Keratinocyte (primary cell): ENCODE results near the gene NAA16. TPM values are rescaled to one million over a fixed set of nuclear protein-coding genes. Genes with fewer than 3 reads are reported as not detected.
"Not testable (repeated sequence)": the region's sequence is repeated elsewhere in the genome, so short reads cannot be mapped to it uniquely, and the experiment has no call there.

Experiments
- DNase-seq: peaks from one replicate; pipeline ENCODE4 v3.0.0-alpha.2; 2011; ENCODE audit warnings: low read depth, missing footprints, low spot score
- FAIRE-seq: peaks from 2 replicates; lab custom pipeline; 2011; peaks lifted over from hg19 to GRCh38; lab: Jason Lieb, UNC
- H2AFZ ChIP-seq: 2 replicates; pipeline ENCODE4 v1.6.0; 2012; ENCODE audit warnings: low read length, control low read depth, inconsistent platforms; ENCODE audit not compliant: control insufficient read depth
- H3K27ac ChIP-seq: 2 replicates; pipeline ENCODE4 v1.5.1; 2011; ENCODE audit warnings: low read length; ENCODE audit not compliant: control insufficient read depth, insufficient read depth
- H3K27me3 ChIP-seq: 3 replicates; pipeline ENCODE4 v1.6.0; 2011; ENCODE audit warnings: low read length; ENCODE audit not compliant: control insufficient read depth, insufficient read depth; ENCODE audit errors: extremely low read depth
- H3K36me3 ChIP-seq, 2 experiments: 2 replicates in 1 of 2; 3 replicates in 1 of 2; pipeline ENCODE4 v1.5.1; 2011; ENCODE audit warnings: low read length in 2 of 2, mild to moderate bottlenecking in 1 of 2; ENCODE audit not compliant: control insufficient read depth in 2 of 2, insufficient read depth in 2 of 2; ENCODE audit errors: extremely low read depth in 1 of 2
- H3K4me1 ChIP-seq: 3 replicates; pipeline ENCODE4 v1.5.1; 2011; ENCODE audit warnings: low read length; ENCODE audit not compliant: control insufficient read depth, insufficient read depth; ENCODE audit errors: extremely low read depth
- H3K4me2 ChIP-seq: 3 replicates; pipeline ENCODE4 v1.6.0; 2011; ENCODE audit warnings: low read depth, low read length; ENCODE audit not compliant: control insufficient read depth, insufficient read depth; ENCODE audit errors: extremely low read depth
- H3K4me3 ChIP-seq, 3 experiments: fragments of 200-600 bp in 1 of 3; sonication (generic) in 1 of 3; 2 replicates in 2 of 3; 3 replicates in 1 of 3; pipeline ENCODE4 v1.5.1; 2011 to 2016; ENCODE audit warnings: low read length in 3 of 3, mild to moderate bottlenecking in 3 of 3, control low read depth in 2 of 3, inconsistent platforms in 1 of 3, low read depth in 1 of 3, mixed read lengths in 1 of 3, mixed run types in 1 of 3, moderate library complexity in 1 of 3; ENCODE audit not compliant: control insufficient read depth in 2 of 3, insufficient read depth in 2 of 3; ENCODE audit errors: extremely low read depth in 1 of 3
- H3K79me2 ChIP-seq: 2 replicates; pipeline ENCODE4 v1.6.0; 2012; ENCODE audit warnings: low read length; ENCODE audit not compliant: control insufficient read depth, insufficient read depth
- H3K9ac ChIP-seq: 3 replicates; pipeline ENCODE4 v1.6.0; 2011; ENCODE audit warnings: low read length; ENCODE audit not compliant: control insufficient read depth, insufficient read depth; ENCODE audit errors: extremely low read depth
- H3K9me1 ChIP-seq: 3 replicates; pipeline ENCODE4 v1.6.0; 2011; ENCODE audit warnings: low read length; ENCODE audit not compliant: control insufficient read depth, insufficient read depth; ENCODE audit errors: extremely low read depth
- H3K9me3 ChIP-seq: 2 replicates; pipeline ENCODE4 v1.5.1; 2012; ENCODE audit warnings: low read depth, low read length; ENCODE audit not compliant: control insufficient read depth
- H4K20me1 ChIP-seq: 3 replicates; pipeline ENCODE4 v1.6.0; 2011; ENCODE audit warnings: low read length; ENCODE audit not compliant: control insufficient read depth, insufficient read depth; ENCODE audit errors: extremely low read depth
- CTCF ChIP-seq, 3 experiments: IDR thresholded peaks in 1 of 3; conservative IDR thresholded peaks in 1 of 3; optimal IDR thresholded peaks in 1 of 3; 2 replicates in 2 of 3; 3 replicates in 1 of 3; pipeline versions ENCODE3 to v1.5.1; 2011; ENCODE audit warnings: low read length in 3 of 3, mild to moderate bottlenecking in 3 of 3, moderate library complexity in 2 of 3, control low read depth in 1 of 3, inconsistent platforms in 1 of 3; ENCODE audit not compliant: insufficient read depth in 2 of 3; ENCODE audit errors: extremely low read depth in 1 of 3
- EZH2 ChIP-seq: IDR thresholded peaks from one replicate; pipeline ENCODE4 v1.6.1; 2012; ENCODE audit warnings: inconsistent platforms, mild to moderate bottlenecking, low read length, moderate library complexity
- dilution Hi-C: fragments of 300-500 bp; cut with MboI; formaldehyde crosslinking; loops from one replicate; pipeline ENCODE4 v1.7.0; 2020; ENCODE audit warnings: low sequenced_read_pairs; ENCODE audit not compliant: extremely low pct_ligation_motif_present
- polyA plus RNA-seq, 5 experiments: library from polyadenylated mRNA; depleted of rRNA in 3 of 5; stranded (reverse) in 3 of 5; stranded (forward) in 1 of 5; unstranded in 1 of 5; fragments of >200 nt; gene quantifications; 1 replicate in 1 of 5; 2 replicates in 3 of 5; 3 replicates in 1 of 5; pipeline versions ENCODE4 v1.2.1 to v1.2.3, GENCODE V29; 2011 to 2012; ENCODE audit warnings: missing spikeins in 2 of 5, low read depth in 1 of 5, low replicate concordance in 1 of 5

The NAA16 gene
- polyA plus RNA-seq, 1 donor (not counting 4 experiments of a cell fraction or from before 2014, with no cell fraction given): 12.0 TPM

- Histone ChIP-seq H3K27me3 (no peaks in the 10 kb centered on the region), H3K27ac (no peak overlapping the region), H3K9ac (no peak overlapping the region), H4K20me1 (no peaks in the 10 kb centered on the region), H3K4me3 (no peak overlapping the region), H2AFZ (no peak overlapping the region), H3K36me3 (no peaks in the 10 kb centered on the region), H3K9me3 (no peaks in the 10 kb centered on the region), H3K79me2 (no peaks in the 10 kb centered on the region), H3K4me2 (no peak overlapping the region), H3K4me1 (no peaks in the 10 kb centered on the region), H3K9me1 (no peaks in the 10 kb centered on the region)
- TF ChIP-seq EZH2 (no peak), CTCF (optimal IDR thresholded peaks at IDR 0.05 in 1 of 3, IDR thresholded peaks at IDR 0.05 in 1 of 3, conservative IDR thresholded peaks at IDR 0.05 in 1 of 3; ENCODE audit: extremely low read depth in 1 of 3, insufficient read depth in 2 of 3, low read length in 3 of 3) (no peak)
- FAIRE-seq (no peak), DNase-seq (no peak)
- dilution Hi-C loops: no loop called here
These were observed 36.2 kb upstream of the NAA16 start for GRCh38 chr13:41274881-41275280.

GRCh38 chr13:41276824-41277223 is 34.2 kb upstream of the NAA16 start:
- no peak overlapping the region for H3K27ac ChIP-seq
- H3K27me3 ChIP-seq: no peaks in the 10 kb centered on the region
- dilution Hi-C loops: no loop called here
- no peak overlapping the region for H3K4me2 ChIP-seq
- no peak overlapping the region for H3K9ac ChIP-seq
- no peaks in the 10 kb centered on the region for H4K20me1 ChIP-seq
- no peaks in the 10 kb centered on the region for H3K9me1 ChIP-seq
- no peak for FAIRE-seq
- no peaks in the 10 kb centered on the region for H3K4me1 ChIP-seq
- no peak overlapping the region for H2AFZ ChIP-seq
- no peak for DNase-seq
- H3K79me2 ChIP-seq: no peaks in the 10 kb centered on the region
- no peaks in the 10 kb centered on the region for H3K9me3 ChIP-seq
- no peaks in the 10 kb centered on the region for H3K36me3 ChIP-seq
- TF ChIP-seq EZH2 (no peak), CTCF (optimal IDR thresholded peaks at IDR 0.05 in 1 of 3, IDR thresholded peaks at IDR 0.05 in 1 of 3, conservative IDR thresholded peaks at IDR 0.05 in 1 of 3; ENCODE audit: extremely low read depth in 1 of 3, insufficient read depth in 2 of 3, low read length in 3 of 3) (no peak)
- H3K4me3 ChIP-seq: no peak overlapping the region

GRCh38 chr13:41279156-41279555 is 31.9 kb upstream of the NAA16 start:
- not testable (repeated sequence) for H3K27ac ChIP-seq

More at GRCh38 chr13:41279156-41279555, 31.9 kb upstream of the NAA16 start:
- H3K4me2 ChIP-seq, H3K79me2 ChIP-seq, FAIRE-seq, H3K9me3 ChIP-seq, H3K9ac ChIP-seq, DNase-seq, H3K4me1 ChIP-seq, dilution Hi-C loops, H4K20me1 ChIP-seq, H2AFZ ChIP-seq, H3K27me3 ChIP-seq, H3K9me1 ChIP-seq, H3K4me3 ChIP-seq, H3K36me3 ChIP-seq: not testable (repeated sequence)
